ENCODE measurements around the gene PIAS1.

DNA sequence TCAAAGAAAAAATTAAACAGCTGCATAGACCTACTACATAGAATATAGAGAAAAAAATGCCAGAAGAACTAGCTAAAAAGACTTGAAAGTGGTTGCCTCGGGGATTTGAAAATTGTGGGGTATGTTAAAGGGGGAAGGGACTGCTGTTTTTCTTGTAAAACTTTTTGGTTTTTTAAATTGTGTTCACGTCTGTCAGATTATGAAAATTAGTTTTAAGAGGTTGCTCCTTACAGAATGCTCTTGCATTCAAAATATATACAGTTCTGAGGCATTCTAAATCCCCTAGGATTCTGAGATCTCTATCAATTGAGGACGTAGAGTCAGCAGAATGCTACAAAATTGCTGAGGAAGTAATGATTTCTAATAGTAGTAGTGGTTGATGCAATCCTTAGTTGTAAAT is 28.6 kb downstream of the PIAS1 start:
- TF ChIP-seq TAF1 (IDR thresholded peaks at IDR 0.05; ENCODE audit: borderline replicate concordance, insufficient read depth, low read length) = no peak
- TF ChIP-seq, protein P1, sequence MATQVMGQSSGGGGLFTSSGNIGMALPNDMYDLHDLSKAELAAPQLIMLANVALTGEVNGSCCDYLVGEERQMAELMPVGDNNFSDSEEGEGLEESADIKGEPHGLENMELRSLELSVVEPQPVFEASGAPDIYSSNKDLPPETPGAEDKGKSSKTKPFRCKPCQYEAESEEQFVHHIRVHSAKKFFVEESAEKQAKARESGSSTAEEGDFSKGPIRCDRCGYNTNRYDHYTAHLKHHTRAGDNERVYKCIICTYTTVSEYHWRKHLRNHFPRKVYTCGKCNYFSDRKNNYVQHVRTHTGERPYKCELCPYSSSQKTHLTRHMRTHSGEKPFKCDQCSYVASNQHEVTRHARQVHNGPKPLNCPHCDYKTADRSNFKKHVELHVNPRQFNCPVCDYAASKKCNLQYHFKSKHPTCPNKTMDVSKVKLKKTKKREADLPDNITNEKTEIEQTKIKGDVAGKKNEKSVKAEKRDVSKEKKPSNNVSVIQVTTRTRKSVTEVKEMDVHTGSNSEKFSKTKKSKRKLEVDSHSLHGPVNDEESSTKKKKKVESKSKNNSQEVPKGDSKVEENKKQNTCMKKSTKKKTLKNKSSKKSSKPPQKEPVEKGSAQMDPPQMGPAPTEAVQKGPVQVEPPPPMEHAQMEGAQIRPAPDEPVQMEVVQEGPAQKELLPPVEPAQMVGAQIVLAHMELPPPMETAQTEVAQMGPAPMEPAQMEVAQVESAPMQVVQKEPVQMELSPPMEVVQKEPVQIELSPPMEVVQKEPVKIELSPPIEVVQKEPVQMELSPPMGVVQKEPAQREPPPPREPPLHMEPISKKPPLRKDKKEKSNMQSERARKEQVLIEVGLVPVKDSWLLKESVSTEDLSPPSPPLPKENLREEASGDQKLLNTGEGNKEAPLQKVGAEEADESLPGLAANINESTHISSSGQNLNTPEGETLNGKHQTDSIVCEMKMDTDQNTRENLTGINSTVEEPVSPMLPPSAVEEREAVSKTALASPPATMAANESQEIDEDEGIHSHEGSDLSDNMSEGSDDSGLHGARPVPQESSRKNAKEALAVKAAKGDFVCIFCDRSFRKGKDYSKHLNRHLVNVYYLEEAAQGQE (IDR thresholded peaks at IDR 0.05; ENCODE audit: insufficient read depth in 1 of 2, low read depth in 2 of 2, low read length in 2 of 2) = no peak
- TF ChIP-seq SIN3A (IDR thresholded peaks at IDR 0.05; ENCODE audit: borderline replicate concordance, insufficient read depth, low read length) = no peak

Data from PFSK-1 (cell line).